Erythroblast (primary cell): ENCODE results near the gene EXOC1.

ENCODE experiments used
- GATA1 ChIP-seq: IDR thresholded peaks from 2 replicates; pipeline ENCODE4 v1.6.1; 2011; ENCODE audit warnings: low read depth, mild to moderate bottlenecking, control low read depth, low read length, moderate library complexity
- POLR2A ChIP-seq: IDR thresholded peaks from 2 replicates; pipeline ENCODE4 v1.6.1; 2011; ENCODE audit warnings: mild to moderate bottlenecking, low read length

DNA sequence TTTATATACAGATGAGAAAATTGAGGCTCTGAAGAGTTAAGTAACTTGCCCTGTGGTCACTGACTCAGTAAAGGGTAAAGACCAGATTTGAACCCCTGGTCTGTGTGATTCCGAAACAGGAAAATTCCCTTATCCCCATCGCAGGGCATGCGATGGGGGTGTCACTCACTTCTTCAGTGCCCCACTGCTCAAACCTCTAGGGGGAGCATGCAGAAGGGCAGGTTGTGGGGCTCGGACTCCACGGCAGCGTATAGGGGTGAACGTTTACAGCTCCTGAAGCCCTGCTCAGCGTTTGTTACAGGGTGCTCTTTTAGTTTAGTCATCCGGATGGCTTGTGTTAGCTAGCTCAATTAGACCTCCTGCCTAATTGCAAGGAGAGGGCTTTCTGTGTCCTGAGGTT, 3.7 kb upstream of the EXOC1 start:
- TF ChIP-seq POLR2A = no peak
- no peak for TF ChIP-seq GATA1
